ENCODE data around the gene MYCBPAP. TPM values are rescaled to one million over a fixed set of nuclear protein-coding genes. Genes with fewer than 3 reads are reported as not detected.

The MYCBPAP gene
- total and polyA plus RNA-seq, 2 donors (not counting 3 experiments of a cell fraction or from before 2014, with no cell fraction given) = 0.40 to 0.66 TPM

- Histone ChIP-seq H3K9me1 (replicated peaks; ENCODE audit: control insufficient read depth, extremely low read depth, insufficient read depth, low read length) (no peaks in the 10 kb centered on the region), H3K4me3 (replicated peaks in 1 of 3; ENCODE audit: insufficient read depth in 1 of 3, low read depth in 1 of 3, low read length in 3 of 3) (no peak overlapping the region), H3K9ac (replicated peaks; ENCODE audit: extremely low read depth, insufficient read depth, low read length) (no peak overlapping the region), H3K4me1 (ENCODE audit: control insufficient read depth, extremely low read depth, insufficient read depth, low read length) (peaks cover 7% of the 10 kb centered on the region), H3K9me3 (replicated peaks; ENCODE audit: control insufficient read depth, insufficient read depth, low read length) (no peaks in the 10 kb centered on the region), H4K20me1 (replicated peaks; ENCODE audit: control insufficient read depth, extremely low read depth, insufficient read depth, low read length) (no peaks in the 10 kb centered on the region), H3K27ac (ENCODE audit: insufficient read depth, low read depth, low read length) (no peak overlapping the region), H2AFZ (ENCODE audit: low read depth, low read length) (no peak overlapping the region), H3K4me2 (ENCODE audit: insufficient read depth, low read length) (no peak overlapping the region), H3K79me2 (ENCODE audit: control insufficient read depth, insufficient read depth, low read length) (no peaks in the 10 kb centered on the region), H3K36me3 (ENCODE audit: control insufficient read depth in 2 of 2, extremely low read depth in 1 of 2, insufficient read depth in 2 of 2, low read length in 2 of 2) (peaks cover 0 to 3% of the 10 kb centered on the region in 2 experiments), H3K27me3 (ENCODE audit: control insufficient read depth in 2 of 2, insufficient read depth in 2 of 2, low read length in 2 of 2) (peaks cover 40 to 49% of the 10 kb centered on the region in 2 experiments)
- no TSS peak for BruUV-seq (replicated peaks)
- TF ChIP-seq GATA2 (IDR thresholded peaks at IDR 0.05; ENCODE audit: insufficient read depth, insufficient read length, low read depth, low read length) (no peak), EZH2 (IDR thresholded peaks at IDR 0.05; ENCODE audit: borderline replicate concordance, low read depth, low read length, severe bottlenecking) (peak; percentile 90), MAX (IDR thresholded peaks at IDR 0.05; ENCODE audit: insufficient read depth, insufficient read length) (no peak), MYC (IDR thresholded peaks at IDR 0.05; ENCODE audit: low read depth, low read length) (no peak), JUN (IDR thresholded peaks at IDR 0.05; ENCODE audit: borderline replicate concordance, insufficient read depth, insufficient read length, low read depth) (no peak), POLR2A (IDR thresholded peaks at IDR 0.05; ENCODE audit: low read depth, low read length) (no peak)
- ChIA-PET POLR2A (no interaction called here), CTCF (interaction anchor here (1.0 to 2.4 kb wide), 4 partner anchors 8 to 67 kb away, joined by 3 to 17 read pairs (median 10); no protein-coding TSS in a partner anchor)
- DNase-seq (ENCODE audit: low read depth, low spot score) (no peak), FAIRE-seq (no peak)
- dilution Hi-C loops (cut with MboI; ENCODE audit: extremely low pct_ligation_motif_present, low sequenced_read_pairs) (no loop called here), intact Hi-C loops (cut with micrococcal nuclease) (no loop called here)
Observed at GRCh38 chr17:50558941-50559614, 50.8 kb downstream of the MYCBPAP start.

- Histone ChIP-seq H3K9ac (replicated peaks; ENCODE audit: extremely low read depth, insufficient read depth, low read length) (no peak overlapping the region), H3K79me2 (ENCODE audit: control insufficient read depth, insufficient read depth, low read length) (no peaks in the 10 kb centered on the region), H3K27ac (ENCODE audit: insufficient read depth, low read depth, low read length) (no peak overlapping the region), H3K4me3 (replicated peaks in 1 of 3; ENCODE audit: insufficient read depth in 1 of 3, low read depth in 1 of 3, low read length in 3 of 3) (no peak overlapping the region), H3K27me3 (ENCODE audit: control insufficient read depth in 2 of 2, insufficient read depth in 2 of 2, low read length in 2 of 2) (peaks cover 43 to 53% of the 10 kb centered on the region in 2 experiments), H2AFZ (ENCODE audit: low read depth, low read length) (no peak overlapping the region), H3K36me3 (ENCODE audit: control insufficient read depth in 2 of 2, extremely low read depth in 1 of 2, insufficient read depth in 2 of 2, low read length in 2 of 2) (peaks cover 0 to 3% of the 10 kb centered on the region in 2 experiments), H3K9me3 (replicated peaks; ENCODE audit: control insufficient read depth, insufficient read depth, low read length) (no peaks in the 10 kb centered on the region), H3K4me1 (ENCODE audit: control insufficient read depth, extremely low read depth, insufficient read depth, low read length) (peaks cover 7% of the 10 kb centered on the region), H3K4me2 (ENCODE audit: insufficient read depth, low read length) (peak overlapping the region; percentile 61), H4K20me1 (replicated peaks; ENCODE audit: control insufficient read depth, extremely low read depth, insufficient read depth, low read length) (no peaks in the 10 kb centered on the region), H3K9me1 (replicated peaks; ENCODE audit: control insufficient read depth, extremely low read depth, insufficient read depth, low read length) (no peaks in the 10 kb centered on the region)
- peak; percentile 21 for DNase-seq (ENCODE audit: low read depth, low spot score)
- no TSS peak for BruUV-seq (replicated peaks)
- FAIRE-seq = peak; percentile 42
- TF ChIP-seq GATA2 (IDR thresholded peaks at IDR 0.05; ENCODE audit: insufficient read depth, insufficient read length, low read depth, low read length) (no peak), EZH2 (IDR thresholded peaks at IDR 0.05; ENCODE audit: borderline replicate concordance, low read depth, low read length, severe bottlenecking) (peak; percentile 69)
- intact Hi-C loops (cut with micrococcal nuclease) (loop anchor here (5.0 kb wide), 2 partner anchors 43 to 58 kb away; no protein-coding TSS in a partner anchor), dilution Hi-C loops (cut with MboI; ENCODE audit: extremely low pct_ligation_motif_present, low sequenced_read_pairs) (no loop called here)
- ChIA-PET POLR2A (interaction anchor here (1.0 kb wide), 1 partner anchor 9 kb away, joined by 3 read pairs; no protein-coding TSS in a partner anchor), CTCF (interaction anchor here (0.8 to 2.4 kb wide), 5 partner anchors 9 to 66 kb away, joined by 3 to 17 read pairs (median 4); no protein-coding TSS in a partner anchor)
Observed at GRCh38 chr17:50559674-50560184, 51.5 kb downstream of the MYCBPAP start.

Measured in endothelial cell of umbilical vein (primary cell).